GM18861 (cell line): ENCODE results near the gene SCAP.

Experiments used
- ATAC-seq: cut with Tn5 transposase; IDR thresholded peaks from one replicate; pipeline ENCODE4 v1.9.1; 2021; ENCODE audit not compliant: unreplicated experiment

The SCAP gene

DNA sequence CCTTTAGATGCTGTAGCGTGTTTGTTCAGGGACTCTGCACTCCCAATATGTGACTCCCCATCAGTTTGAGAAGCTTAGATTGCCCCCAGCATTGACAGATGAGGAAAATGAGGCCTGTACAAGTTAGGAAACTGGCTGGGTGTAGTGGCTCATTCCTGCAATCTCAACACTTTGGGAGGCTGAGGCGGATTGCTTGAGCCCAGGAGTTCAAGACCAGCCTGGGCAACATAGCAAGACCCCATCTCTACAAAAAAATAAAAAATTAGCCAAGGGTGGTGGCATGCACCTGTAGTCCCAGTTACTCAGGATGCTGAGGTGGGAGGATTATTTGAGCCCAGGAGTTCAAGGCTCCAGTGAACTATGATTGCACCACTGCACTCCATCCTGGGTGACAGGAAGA is 108.9 kb downstream of the SCAP start:
- ATAC-seq: no peak

- no peak for ATAC-seq
These were observed 110.3 kb downstream of the SCAP start for GRCh38 chr3:47365213-47366153.
